Thymus (tissue), 11 donors: Measurements from ENCODE around the gene MAD1L1. TPM values are rescaled to one million over a fixed set of nuclear protein-coding genes. Genes with fewer than 3 reads are reported as not detected.

ENCODE experiments used
- DNase-seq, 9 donors: peaks; one replicate each; pipeline ENCODE4 v3.0.0-alpha.2; 2013; ENCODE audit warnings: low spot score in 9 of 9, low read depth in 6 of 9, missing footprints in 1 of 9
- H3K27ac ChIP-seq, 2 donors: one replicate each; pipeline ENCODE4 v1.5.1; 2013; ENCODE audit warnings: control low read depth in 1 of 2, low read depth in 1 of 2, low read length in 1 of 2, mild to moderate bottlenecking in 1 of 2, moderate library complexity in 1 of 2
- H3K27me3 ChIP-seq, 2 donors: one replicate each; pipeline ENCODE4 v1.5.1; 2013; ENCODE audit warnings: low read length in 1 of 2; ENCODE audit not compliant: control insufficient read depth in 2 of 2, insufficient read depth in 1 of 2
- H3K36me3 ChIP-seq, 2 donors: one replicate each; pipeline ENCODE4 v1.5.1; 2013; ENCODE audit warnings: low read length in 1 of 2, mild to moderate bottlenecking in 1 of 2, moderate library complexity in 1 of 2; ENCODE audit not compliant: control insufficient read depth in 2 of 2, insufficient read depth in 2 of 2
- H3K4me1 ChIP-seq, 2 donors: one replicate each; pipeline ENCODE4 v1.5.1; 2013; ENCODE audit warnings: low read length in 2 of 2; ENCODE audit not compliant: control insufficient read depth in 2 of 2, insufficient read depth in 2 of 2
- H3K4me3 ChIP-seq, 2 donors: one replicate each; pipeline ENCODE4 v1.5.1; 2013; ENCODE audit warnings: low read length in 2 of 2, control low read depth in 1 of 2, mild to moderate bottlenecking in 1 of 2
- H3K9me3 ChIP-seq, 2 donors: one replicate each; pipeline ENCODE4 v1.5.1; 2013; ENCODE audit warnings: low read length in 1 of 2, mild to moderate bottlenecking in 1 of 2; ENCODE audit not compliant: control insufficient read depth in 2 of 2, insufficient read depth in 1 of 2
- WGBS: extraction: QIAGEN DNeasy Blood & Tissue Kit; methylation state at CpG from one replicate; pipeline ENCODE4 v1.1.7; 2013; 5-methylcytosine and 5-hydroxymethylcytosine counted together
- polyA plus RNA-seq: library from polyadenylated mRNA; stranded (reverse); fragments of 200-250 nt; gene quantifications from one replicate; pipeline ENCODE4 v1.2.3, GENCODE V29; 2013
- total RNA-seq: library from RNA; stranded (reverse); fragments of 120-200 nt; gene quantifications from one replicate; pipeline ENCODE4 v1.2.4, GENCODE V29; 2013
- donor health status: healthy.

The MAD1L1 gene
- total and polyA plus RNA-seq, 2 donors: 93.3 to 103 TPM

- Histone ChIP-seq H3K36me3 (peaks cover 5 to 8% of the 10 kb centered on the region in 2 donors), H3K4me3 (no peak overlapping the region), H3K4me1 (peaks cover 0 to 7% of the 10 kb centered on the region in 2 donors), H3K27me3 (no peaks in the 10 kb centered on the region), H3K9me3 (peaks cover 0 to 3% of the 10 kb centered on the region in 2 donors), H3K27ac (no peak overlapping the region)
- DNase-seq: no peak
- WGBS: 98% methylated on average over 26 of the region's 26 CpGs
These were observed 322.6 kb downstream of the MAD1L1 start for GRCh38 chr7:1910081-1910685.

GRCh38 chr7:1909476-1909875 is 323.3 kb downstream of the MAD1L1 start:
- no peak overlapping the region for H3K4me3 ChIP-seq
- no peak for DNase-seq
- H3K36me3 ChIP-seq: peaks cover 3 to 6% of the 10 kb centered on the region in 2 donors
- H3K4me1 ChIP-seq: peaks cover 0 to 7% of the 10 kb centered on the region in 2 donors
- no peak overlapping the region for H3K27ac ChIP-seq
- peaks cover 0 to 3% of the 10 kb centered on the region in 2 donors for H3K9me3 ChIP-seq
- WGBS: 99% methylated on average over 15 of the region's 15 CpGs
- no peaks in the 10 kb centered on the region for H3K27me3 ChIP-seq

- peaks cover 0 to 7% of the 10 kb centered on the region in 2 donors for H3K4me1 ChIP-seq
- no peak overlapping the region for H3K27ac ChIP-seq
- H3K27me3 ChIP-seq: no peaks in the 10 kb centered on the region
- H3K9me3 ChIP-seq: peaks cover 0 to 3% of the 10 kb centered on the region in 2 donors
- peaks cover 3 to 6% of the 10 kb centered on the region in 2 donors for H3K36me3 ChIP-seq
- DNase-seq: no peak
- no peak overlapping the region for H3K4me3 ChIP-seq
- WGBS: 97% methylated on average over 24 of the region's 24 CpGs
These were observed 323.8 kb downstream of the MAD1L1 start for GRCh38 chr7:1908823-1909420.

GRCh38 chr7:1907751-1908365 is 324.9 kb downstream of the MAD1L1 start:
- WGBS: 94% methylated on average over 22 of the region's 22 CpGs
- H3K36me3 ChIP-seq: peaks cover 0 to 3% of the 10 kb centered on the region in 2 donors

GRCh38 chr7:1906988-1907745 is 325.6 kb downstream of the MAD1L1 start:
- Histone ChIP-seq H3K9me3 (peaks cover 0 to 2% of the 10 kb centered on the region in 2 donors), H3K27ac (no peak overlapping the region), H3K27me3 (no peaks in the 10 kb centered on the region), H3K4me3 (no peak overlapping the region), H3K4me1 (no peaks in the 10 kb centered on the region), H3K36me3 (peaks cover 0 to 3% of the 10 kb centered on the region in 2 donors)
- no peak for DNase-seq
- 96% methylated on average over 25 of the region's 25 CpGs for WGBS

More at GRCh38 chr7:1907751-1908365, 324.9 kb downstream of the MAD1L1 start:
- Histone ChIP-seq H3K27ac (no peak overlapping the region), H3K4me3 (no peak overlapping the region), H3K27me3 (no peaks in the 10 kb centered on the region), H3K9me3 (peaks cover 0 to 3% of the 10 kb centered on the region in 2 donors), H3K4me1 (peaks cover 0 to 5% of the 10 kb centered on the region in 2 donors)
- no peak for DNase-seq

GRCh38 chr7:1906087-1906830 is 326.5 kb downstream of the MAD1L1 start:
- H3K27ac ChIP-seq: no peak overlapping the region
- H3K4me1 ChIP-seq: no peaks in the 10 kb centered on the region
- no peaks in the 10 kb centered on the region for H3K27me3 ChIP-seq
- DNase-seq: no peak
- H3K4me3 ChIP-seq: no peak overlapping the region
- no peaks in the 10 kb centered on the region for H3K9me3 ChIP-seq
- WGBS: 98% methylated on average over 25 of the region's 25 CpGs
- peaks cover 0 to 3% of the 10 kb centered on the region in 2 donors for H3K36me3 ChIP-seq

GRCh38 chr7:1902231-1902855 is 330.4 kb downstream of the MAD1L1 start:
- H3K4me1 ChIP-seq: no peaks in the 10 kb centered on the region
- 95% methylated on average over 26 of the region's 26 CpGs for WGBS
- no peak for DNase-seq
- H3K36me3 ChIP-seq: peaks cover 6 to 12% of the 10 kb centered on the region in 2 donors
- H3K27me3 ChIP-seq: no peaks in the 10 kb centered on the region
- H3K9me3 ChIP-seq: no peaks in the 10 kb centered on the region
- no peak overlapping the region for H3K4me3 ChIP-seq
- H3K27ac ChIP-seq: no peak overlapping the region

- no peak for DNase-seq
- Histone ChIP-seq H3K9me3 (no peaks in the 10 kb centered on the region), H3K36me3 (peaks cover 12 to 17% of the 10 kb centered on the region in 2 donors), H3K4me1 (no peaks in the 10 kb centered on the region), H3K4me3 (no peak overlapping the region), H3K27ac (no peak overlapping the region), H3K27me3 (no peaks in the 10 kb centered on the region)
- 98% methylated on average over 18 of the region's 18 CpGs for WGBS
These were observed 331.1 kb downstream of the MAD1L1 start for GRCh38 chr7:1901431-1902210.
